Keratinocyte (primary cell): ENCODE measurements around the gene RNF144A.

Experiments used
- EZH2 ChIP-seq: IDR thresholded peaks from one replicate; pipeline ENCODE4 v1.6.1; 2012; ENCODE audit warnings: inconsistent platforms, mild to moderate bottlenecking, low read length, moderate library complexity
- TF ChIP-seq, protein P1 (sequence below), 3 experiments: IDR thresholded peaks in 1 of 3; conservative IDR thresholded peaks in 1 of 3; optimal IDR thresholded peaks in 1 of 3; 2 replicates in 2 of 3; 3 replicates in 1 of 3; pipeline versions ENCODE3 to v1.5.1; 2011; ENCODE audit warnings: low read length in 3 of 3, mild to moderate bottlenecking in 3 of 3, moderate library complexity in 2 of 3, control low read depth in 1 of 3, inconsistent platforms in 1 of 3; ENCODE audit not compliant: insufficient read depth in 2 of 3; ENCODE audit errors: extremely low read depth in 1 of 3

DNA sequence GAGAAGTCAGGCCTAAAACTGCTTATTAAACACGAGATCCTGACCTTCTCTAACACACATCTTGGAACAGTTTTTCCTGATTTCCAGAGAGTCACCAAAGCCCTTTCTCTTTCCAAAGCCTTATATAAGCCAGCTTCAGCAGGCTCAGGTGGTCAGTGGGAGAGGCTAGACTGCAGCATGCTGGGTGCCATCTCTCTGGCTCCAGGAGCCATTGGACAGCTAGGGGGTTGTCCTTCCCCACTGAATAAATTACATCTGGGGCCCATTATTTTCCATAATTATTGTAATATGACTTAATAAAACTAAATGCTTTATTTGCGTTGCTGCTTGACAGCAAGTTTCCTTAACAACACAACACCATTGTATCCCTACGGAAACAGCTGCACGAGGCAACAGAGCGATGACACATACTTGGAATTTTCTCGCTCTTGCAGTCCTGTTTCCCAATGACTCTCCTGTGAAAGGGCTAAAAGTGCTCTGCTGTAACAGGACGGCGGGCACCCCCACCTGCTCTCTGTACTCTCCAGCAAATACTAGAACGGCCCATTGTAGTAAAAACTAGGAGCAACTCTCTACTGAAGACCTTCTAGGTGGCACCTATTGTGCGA, 160.6 kb downstream of the RNF144A start:
- TF ChIP-seq, protein P1, sequence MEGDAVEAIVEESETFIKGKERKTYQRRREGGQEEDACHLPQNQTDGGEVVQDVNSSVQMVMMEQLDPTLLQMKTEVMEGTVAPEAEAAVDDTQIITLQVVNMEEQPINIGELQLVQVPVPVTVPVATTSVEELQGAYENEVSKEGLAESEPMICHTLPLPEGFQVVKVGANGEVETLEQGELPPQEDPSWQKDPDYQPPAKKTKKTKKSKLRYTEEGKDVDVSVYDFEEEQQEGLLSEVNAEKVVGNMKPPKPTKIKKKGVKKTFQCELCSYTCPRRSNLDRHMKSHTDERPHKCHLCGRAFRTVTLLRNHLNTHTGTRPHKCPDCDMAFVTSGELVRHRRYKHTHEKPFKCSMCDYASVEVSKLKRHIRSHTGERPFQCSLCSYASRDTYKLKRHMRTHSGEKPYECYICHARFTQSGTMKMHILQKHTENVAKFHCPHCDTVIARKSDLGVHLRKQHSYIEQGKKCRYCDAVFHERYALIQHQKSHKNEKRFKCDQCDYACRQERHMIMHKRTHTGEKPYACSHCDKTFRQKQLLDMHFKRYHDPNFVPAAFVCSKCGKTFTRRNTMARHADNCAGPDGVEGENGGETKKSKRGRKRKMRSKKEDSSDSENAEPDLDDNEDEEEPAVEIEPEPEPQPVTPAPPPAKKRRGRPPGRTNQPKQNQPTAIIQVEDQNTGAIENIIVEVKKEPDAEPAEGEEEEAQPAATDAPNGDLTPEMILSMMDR (optimal IDR thresholded peaks at IDR 0.05 in 1 of 3, IDR thresholded peaks at IDR 0.05 in 1 of 3, conservative IDR thresholded peaks at IDR 0.05 in 1 of 3; ENCODE audit: extremely low read depth in 1 of 3, insufficient read depth in 2 of 3, low read length in 3 of 3): no peak
- TF ChIP-seq EZH2: no peak
